Measurements from ENCODE around the gene ATXN7L3. TPM values are rescaled to one million over a fixed set of nuclear protein-coding genes. Genes with fewer than 3 reads are reported as not detected.

Gene ATXN7L3
- total RNA-seq, 6 experiments from 2014 or later: 20.3 to 26.8 (median 22.1) TPM

- WGBS (ENCODE audit: insufficient coverage, low coverage, low lambda C conversion rate, missing lambda C conversion rate): 100% methylated on average over 1 of the region's 1 CpG
- TF ChIP-seq POLR2A (IDR thresholded peaks at IDR 0.05) (no peak), CTCF (IDR thresholded peaks at IDR 0.05) (no peak)
- Histone ChIP-seq H3K4me1 (no peaks in the 10 kb centered on the region), H3K27me3 (no peaks in the 10 kb centered on the region), H3K9me3 (no peaks in the 10 kb centered on the region), H3K27ac (no peak overlapping the region), H3K36me3 (no peaks in the 10 kb centered on the region), H3K4me3 (no peak overlapping the region)
- ATAC-seq (no peak), DNase-seq (no peak)
- intact Hi-C loops (cut with DNase I): no loop called here
These were observed 23.4 kb downstream of the ATXN7L3 start for GRCh38 chr17:44176257-44176656.

- Histone ChIP-seq H3K36me3 (no peaks in the 10 kb centered on the region), H3K4me3 (no peak overlapping the region), H3K4me1 (no peaks in the 10 kb centered on the region), H3K27me3 (no peaks in the 10 kb centered on the region), H3K9me3 (no peaks in the 10 kb centered on the region), H3K27ac (no peak overlapping the region)
- ATAC-seq (no peak), DNase-seq (no peak)
- TF ChIP-seq POLR2A (IDR thresholded peaks at IDR 0.05): no peak
- no peak for TF ChIP-seq CTCF (IDR thresholded peaks at IDR 0.05)
- intact Hi-C loops (cut with DNase I): no loop called here
- 100% methylated on average over 2 of the region's 2 CpGs for WGBS (ENCODE audit: insufficient coverage, low coverage, low lambda C conversion rate, missing lambda C conversion rate)
These were observed 25.3 kb downstream of the ATXN7L3 start for GRCh38 chr17:44174427-44174826.

GRCh38 chr17:44171931-44172455 is 27.7 kb downstream of the ATXN7L3 start:
- TF ChIP-seq POLR2A (IDR thresholded peaks at IDR 0.05) (no peak), CTCF (IDR thresholded peaks at IDR 0.05) (no peak)
- DNase-seq (no peak), ATAC-seq (no peak)
- intact Hi-C loops (cut with DNase I): no loop called here
- Histone ChIP-seq H3K9me3 (no peaks in the 10 kb centered on the region), H3K4me1 (peaks cover 0 to 14% (median 2%) of the 10 kb centered on the region in 4 donors), H3K27ac (no peak overlapping the region), H3K27me3 (no peaks in the 10 kb centered on the region), H3K36me3 (no peaks in the 10 kb centered on the region), H3K4me3 (no peak overlapping the region)
- WGBS (ENCODE audit: insufficient coverage, low coverage, low lambda C conversion rate, missing lambda C conversion rate): 75% methylated on average over 1 of the region's 17 CpGs

GRCh38 chr17:44170499-44171201 is 29.0 kb downstream of the ATXN7L3 start, which contains the start of gene ASB16:
ASB16 (plus strand) TSS chr17:44170704; CDS start chr17:44170790, 86 bp downstream.
- DNase-seq: no peak
- intact Hi-C loops (cut with DNase I): no loop called here
- Histone ChIP-seq H3K27ac (no peak within 1 kb of the TSS), H3K36me3 (no peaks in the 10 kb centered on the region), H3K4me1 (peaks cover 0 to 16% (median 2%) of the 10 kb centered on the region in 4 donors), H3K4me3 (no peak within 1 kb of the TSS), H3K27me3 (no peaks in the 10 kb centered on the region), H3K9me3 (no peaks in the 10 kb centered on the region)
- TF ChIP-seq CTCF (IDR thresholded peaks at IDR 0.05): no peak
- no peak for TF ChIP-seq POLR2A (IDR thresholded peaks at IDR 0.05)
- WGBS (ENCODE audit: insufficient coverage, low coverage, low lambda C conversion rate, missing lambda C conversion rate): 30% methylated on average over 8 of the region's 21 CpGs
- peak in 1 of 4 donors; percentile 44 for ATAC-seq

Data from right lobe of liver (tissue), 6 donors.